Stimulated activated CD4-positive, alpha-beta T cell treated with anti-CD3 and anti-CD28 coated beads, Interleukin-1b, Interleukin-23, amount 100 ng/mL, for 1 hour (primary cell): Measurements from ENCODE around the gene KDSR.

ENCODE experiments used
- DNase-seq, 2 donors: peaks; one replicate each; pipeline ENCODE4 v3.0.0-alpha.2; 2020; ENCODE audit warnings: low read depth in 2 of 2

Gene KDSR

GRCh38 chr18:63284173-63284799, 82.7 kb downstream of the KDSR start:
- DNase-seq, result no peak

GRCh38 chr18:63283305-63284094, 83.5 kb downstream of the KDSR start:
- no peak for DNase-seq

- no peak for DNase-seq
Observed at GRCh38 chr18:63282793-63283192, 84.2 kb downstream of the KDSR start.
